GM12801 (cell line): Measurements from ENCODE around the gene SPG7.

Experiments
- TF ChIP-seq, protein P1 (sequence below): IDR thresholded peaks from one replicate; pipeline ENCODE4 v1.5.1; 2011; ENCODE audit warnings: control low read depth; ENCODE audit not compliant: insufficient read length; ENCODE audit errors: extremely low read depth

Gene SPG7

DNA sequence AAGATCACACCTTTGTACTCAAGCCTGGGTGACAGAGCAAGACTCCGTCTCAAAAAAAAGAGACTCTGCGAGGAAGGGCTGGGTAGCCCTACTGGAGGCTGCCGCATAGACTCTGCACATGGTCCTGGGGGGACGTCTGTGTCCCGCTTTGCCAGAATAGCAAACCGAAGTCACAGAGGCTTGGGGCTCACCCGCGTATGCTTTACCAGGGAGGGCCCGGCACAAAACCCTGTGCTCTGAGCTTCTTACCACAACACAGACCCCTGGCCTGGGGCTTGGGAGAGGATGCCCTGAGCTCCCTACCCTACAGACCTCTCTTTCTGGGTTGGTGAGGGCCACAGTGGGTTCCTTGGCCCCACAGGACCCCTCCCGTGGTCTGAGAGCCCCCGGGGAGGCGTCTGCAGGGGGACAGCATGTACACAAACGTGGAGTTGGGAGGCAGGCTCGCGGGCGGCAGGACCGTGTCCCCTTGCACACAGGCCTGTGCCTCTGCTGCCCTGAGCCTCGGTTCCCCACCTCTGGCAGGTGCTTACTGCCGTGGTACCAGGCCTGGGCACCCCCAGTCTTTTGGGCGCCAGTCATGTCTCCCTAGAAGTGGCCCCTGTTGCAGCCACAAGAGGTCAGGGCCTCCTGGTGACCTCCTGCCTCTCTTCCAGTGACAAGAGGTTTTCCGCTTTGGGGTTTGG lies 81.2 kb downstream of the SPG7 start:
- TF ChIP-seq, protein P1, sequence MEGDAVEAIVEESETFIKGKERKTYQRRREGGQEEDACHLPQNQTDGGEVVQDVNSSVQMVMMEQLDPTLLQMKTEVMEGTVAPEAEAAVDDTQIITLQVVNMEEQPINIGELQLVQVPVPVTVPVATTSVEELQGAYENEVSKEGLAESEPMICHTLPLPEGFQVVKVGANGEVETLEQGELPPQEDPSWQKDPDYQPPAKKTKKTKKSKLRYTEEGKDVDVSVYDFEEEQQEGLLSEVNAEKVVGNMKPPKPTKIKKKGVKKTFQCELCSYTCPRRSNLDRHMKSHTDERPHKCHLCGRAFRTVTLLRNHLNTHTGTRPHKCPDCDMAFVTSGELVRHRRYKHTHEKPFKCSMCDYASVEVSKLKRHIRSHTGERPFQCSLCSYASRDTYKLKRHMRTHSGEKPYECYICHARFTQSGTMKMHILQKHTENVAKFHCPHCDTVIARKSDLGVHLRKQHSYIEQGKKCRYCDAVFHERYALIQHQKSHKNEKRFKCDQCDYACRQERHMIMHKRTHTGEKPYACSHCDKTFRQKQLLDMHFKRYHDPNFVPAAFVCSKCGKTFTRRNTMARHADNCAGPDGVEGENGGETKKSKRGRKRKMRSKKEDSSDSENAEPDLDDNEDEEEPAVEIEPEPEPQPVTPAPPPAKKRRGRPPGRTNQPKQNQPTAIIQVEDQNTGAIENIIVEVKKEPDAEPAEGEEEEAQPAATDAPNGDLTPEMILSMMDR, result no peak

DNA sequence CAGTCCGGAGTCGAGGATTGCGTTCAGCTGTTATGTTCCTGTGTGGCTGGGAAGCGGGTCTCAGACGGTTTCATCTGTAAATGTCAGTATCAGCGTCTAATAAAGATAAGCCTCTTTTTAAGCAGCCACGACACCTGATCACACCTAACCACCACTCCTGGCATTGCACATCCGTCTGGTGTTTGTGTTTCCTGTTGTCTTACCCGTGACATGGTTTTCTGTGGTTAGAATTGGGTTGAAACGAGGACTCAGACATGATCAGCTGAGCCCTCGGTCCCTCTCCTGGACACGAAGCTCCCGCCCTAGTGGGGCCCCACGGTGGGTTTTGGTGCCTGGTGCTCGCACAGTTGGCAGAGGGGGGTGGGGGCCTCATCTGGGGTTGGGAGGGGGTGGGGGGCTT lies 85.6 kb downstream of the SPG7 start:
- TF ChIP-seq, protein P1, result no peak

DNA sequence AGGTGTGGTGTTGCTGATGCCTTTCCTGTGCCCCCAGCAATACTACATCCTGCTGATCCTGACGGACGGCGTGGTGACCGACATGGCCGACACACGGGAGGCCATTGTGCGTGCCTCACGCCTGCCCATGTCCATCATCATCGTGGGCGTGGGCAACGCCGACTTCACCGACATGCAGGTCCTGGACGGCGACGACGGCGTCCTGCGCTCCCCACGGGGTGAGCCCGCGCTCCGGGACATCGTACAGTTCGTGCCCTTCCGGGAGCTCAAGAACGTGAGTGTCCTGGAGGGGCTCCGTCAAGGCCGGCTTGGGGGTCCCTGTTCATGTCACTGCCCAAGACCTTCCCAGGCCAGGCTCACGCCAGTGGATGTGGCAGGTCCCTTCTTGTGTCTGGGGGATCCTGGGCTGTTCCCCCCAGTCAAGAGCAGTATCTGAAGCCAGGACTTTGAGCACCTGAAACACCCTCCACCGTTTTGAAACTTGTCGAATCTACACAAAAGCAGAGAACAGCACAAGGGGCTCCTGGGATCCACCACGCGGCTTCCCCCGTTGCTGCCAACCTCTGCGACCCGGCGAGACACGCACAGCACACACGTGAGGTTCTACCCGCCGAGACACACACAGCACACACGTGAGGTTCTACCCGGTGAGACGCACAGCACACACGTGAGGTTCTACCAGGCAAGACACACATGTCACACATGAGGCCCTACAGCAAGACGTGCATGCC lies 87.3 kb downstream of the SPG7 start:
- TF ChIP-seq, protein P1, result no peak

DNA sequence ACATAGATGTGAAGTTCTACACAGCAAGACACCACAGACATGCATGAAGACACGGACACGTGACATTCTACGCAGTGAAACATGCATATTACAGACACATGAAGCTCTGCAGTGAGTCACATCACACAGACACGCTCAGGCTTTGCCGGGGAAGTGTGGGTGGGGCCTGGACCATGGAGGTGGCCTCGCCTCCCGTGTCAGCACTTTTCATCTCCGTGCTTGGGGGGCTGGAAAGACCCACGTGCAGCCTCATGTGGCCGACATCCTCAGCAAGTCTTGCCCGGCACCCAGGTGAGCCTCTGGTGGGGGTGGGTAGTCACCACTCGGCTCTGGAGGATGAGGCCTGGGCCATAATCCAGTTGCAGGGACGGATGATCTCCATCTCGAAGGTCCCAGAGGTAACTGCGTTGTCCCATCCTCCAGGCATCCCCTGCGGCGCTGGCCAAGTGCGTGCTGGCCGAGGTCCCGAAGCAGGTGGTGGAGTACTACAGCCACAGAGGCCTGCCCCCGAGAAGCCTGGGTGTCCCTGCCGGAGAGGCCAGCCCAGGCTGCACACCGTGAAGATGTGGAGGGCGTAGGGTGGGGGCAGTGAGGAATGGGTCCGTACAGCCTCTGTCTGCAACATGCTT lies 88.0 kb downstream of the SPG7 start:
- TF ChIP-seq, protein P1, result no peak

DNA sequence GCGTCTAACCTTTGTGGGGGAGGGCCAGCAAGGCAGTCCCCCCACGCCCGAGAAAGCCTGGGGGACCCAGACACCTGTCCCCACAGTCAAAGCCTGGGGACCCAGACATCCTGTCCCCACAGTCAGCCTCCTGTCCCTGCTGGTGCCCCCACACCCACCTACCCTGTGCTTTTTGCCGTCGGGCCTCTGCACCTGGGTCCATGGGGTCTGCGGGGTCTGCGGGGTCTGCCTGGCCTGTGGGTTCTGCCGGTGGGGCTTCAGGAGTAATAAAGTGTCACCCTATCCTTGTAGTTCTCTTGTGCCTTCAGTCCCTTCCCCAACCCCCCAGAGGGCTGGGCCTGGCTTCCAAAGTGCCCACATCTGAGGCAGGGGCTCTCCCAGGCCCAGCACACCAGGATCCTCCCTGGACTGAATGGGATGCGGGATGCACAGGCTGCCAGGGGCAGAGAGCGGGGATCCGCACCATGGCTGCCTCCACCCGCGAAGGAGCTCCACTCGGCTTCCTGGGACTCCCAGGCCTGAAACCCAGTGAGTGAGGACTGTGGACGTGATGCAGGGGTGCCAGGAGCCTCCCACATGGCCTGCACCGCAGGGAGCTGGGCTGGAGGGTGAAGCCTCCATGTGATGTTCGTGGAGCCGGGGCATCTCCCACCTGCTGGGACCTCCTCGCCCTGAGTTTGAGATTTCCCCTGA lies 88.9 kb downstream of the SPG7 start:
- TF ChIP-seq, protein P1, result no peak

DNA sequence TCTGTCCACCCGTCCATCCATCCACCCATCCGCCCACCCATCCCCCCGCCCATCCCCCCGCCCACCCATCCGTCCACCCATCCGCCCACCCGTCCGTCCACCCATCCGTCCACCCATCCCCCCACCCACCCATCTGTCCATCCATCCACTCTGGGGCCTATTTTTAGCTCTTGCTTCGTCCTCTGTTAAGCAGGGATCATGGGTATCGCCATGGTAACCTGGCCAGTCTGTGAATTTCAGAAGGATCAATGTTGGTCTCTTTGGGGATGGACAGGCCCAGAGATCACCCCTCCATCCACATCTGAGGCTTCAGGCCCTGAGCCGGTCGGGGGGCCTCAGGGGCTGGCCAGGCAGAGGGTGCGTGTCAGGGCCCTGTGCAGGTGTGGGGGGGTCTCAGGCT lies 90.0 kb downstream of the SPG7 start:
- TF ChIP-seq, protein P1, result no peak

DNA sequence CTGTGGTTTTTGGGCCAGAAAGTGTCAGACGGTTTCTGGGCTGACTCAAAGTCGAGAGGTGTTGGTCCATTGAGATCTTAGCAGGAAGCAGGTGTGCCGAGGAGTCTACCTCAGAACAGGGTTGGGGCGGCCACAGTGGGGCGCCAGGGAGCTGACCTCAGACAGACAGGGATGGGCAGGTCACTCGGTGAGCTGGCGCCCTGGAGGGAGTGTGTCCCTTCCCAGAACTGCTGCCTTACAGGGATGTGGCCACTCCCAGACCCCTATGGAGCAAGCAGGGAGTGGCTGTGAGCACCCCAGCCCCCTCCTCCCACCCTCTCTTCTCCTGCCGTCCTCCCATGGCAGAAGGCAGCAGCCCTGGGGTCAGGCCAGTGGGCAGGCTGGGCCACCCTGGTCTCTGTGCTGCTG lies 91.3 kb downstream of the SPG7 start:
- TF ChIP-seq, protein P1, result no peak
